K562 (cell line): Measurements from ENCODE around the gene OR52A5. TPM values are rescaled to one million over a fixed set of nuclear protein-coding genes. Genes with fewer than 3 reads are reported as not detected.

Source experiments
- ATAC-seq: fragments of 200-7000 bp; cut with Tn5 transposase; 3 replicates; pipeline ENCODE4 v1.9.1; 2020; ENCODE audit warnings: moderate library complexity
- BruUV-seq: library from RNA; stranded (reverse); fragments of 400-500 nt; replicated peaks from 2 replicates; lab custom pipeline; 2021; lab: Mats Ljungman, UMichigan
- CTCF ChIA-PET: fragments of 300-600 bp; formaldehyde crosslinking; extraction: SDS; loops from one replicate; lab custom pipeline; 2021; ENCODE audit warnings: low intra/inter-chr PET ratio; lab: Yijun Ruan, JAX
- POLR2A ChIA-PET: fragments of 300-600, 350-650 bp; sonication (Branson Sonifier 250); formaldehyde crosslinking; extraction: SDS; loops from one replicate; lab custom pipeline; 2021; ENCODE audit warnings: antibody characterized with exemption, inconsistent platforms; lab: Yijun Ruan, JAX
- DNase-seq, 4 experiments: peaks; one replicate each; pipeline versions ENCODE4 v3.0.0 to v3.0.0-alpha.2; 2011 to 2018; ENCODE audit warnings: low spot score in 3 of 4, mixed read lengths in 3 of 4; ENCODE audit errors: extremely low read depth in 1 of 4
- FAIRE-seq: peaks from 2 replicates; lab custom pipeline; 2011; peaks lifted over from hg19 to GRCh38; lab: Jason Lieb, UNC
- H2AFZ ChIP-seq: 2 replicates; pipeline ENCODE4 v1.6.0; 2011; ENCODE audit warnings: low read depth, low read length, control low read depth, inconsistent platforms
- H3K27ac ChIP-seq: fragments of 200-600 bp; 3 replicates; pipeline ENCODE4 v1.8.0; 2011; ENCODE audit warnings: low read depth, mild to moderate bottlenecking, control low read depth, inconsistent platforms, low read length, moderate library complexity, mixed read lengths; ENCODE audit errors: extremely low read depth
- H3K27me3 ChIP-seq, 2 experiments: fragments of 300-600 bp in 1 of 2; 2 replicates in 1 of 2; 3 replicates in 1 of 2; pipeline versions ENCODE4 v1.6.0 to v1.8.0; 2011; ENCODE audit warnings: inconsistent platforms in 2 of 2, low read length in 2 of 2, mild to moderate bottlenecking in 1 of 2, mixed read lengths in 1 of 2, moderate library complexity in 1 of 2; ENCODE audit not compliant: control insufficient read depth in 2 of 2, insufficient read depth in 2 of 2
- H3K36me3 ChIP-seq: fragments of 300-600 bp; 3 replicates; pipeline ENCODE4 v1.8.0; 2011; ENCODE audit warnings: mild to moderate bottlenecking, low read length, inconsistent platforms; ENCODE audit not compliant: control insufficient read depth, insufficient read depth
- H3K4me1 ChIP-seq, 2 experiments: fragments of 200-600 bp in 1 of 2; replicated peaks in 1 of 2; 2 replicates in 1 of 2; 3 replicates in 1 of 2; pipeline versions ENCODE4 v1.5.1 to v1.8.0; 2011; ENCODE audit warnings: inconsistent platforms in 2 of 2, low read length in 2 of 2, mild to moderate bottlenecking in 1 of 2, mixed read lengths in 1 of 2, moderate library complexity in 1 of 2; ENCODE audit not compliant: control insufficient read depth in 2 of 2, insufficient read depth in 2 of 2
- H3K4me2 ChIP-seq: 2 replicates; pipeline ENCODE4 v1.6.1; 2011; ENCODE audit warnings: low read length, control low read depth, inconsistent platforms, mixed read lengths; ENCODE audit not compliant: insufficient read depth
- H3K4me3 ChIP-seq: fragments of 200-600 bp; sonication (generic), shearing (Covaris generic); 2 replicates; pipeline ENCODE4 v1.5.1; 2016; ENCODE audit warnings: control low read depth, inconsistent platforms
- H3K79me2 ChIP-seq: fragments of 200-600 bp; 3 replicates; pipeline ENCODE4 v1.8.0; 2011; ENCODE audit warnings: low read length, inconsistent platforms; ENCODE audit not compliant: control insufficient read depth, insufficient read depth
- H3K9ac ChIP-seq, 2 experiments: 2 replicates each; pipeline versions ENCODE4 v1.6.0 to v1.6.1; 2011; ENCODE audit warnings: low read depth in 2 of 2, low read length in 2 of 2, control low read depth in 1 of 2, inconsistent platforms in 1 of 2, mild to moderate bottlenecking in 1 of 2, mixed read lengths in 1 of 2; ENCODE audit not compliant: insufficient read depth in 1 of 2
- H3K9me1 ChIP-seq: one replicate; pipeline ENCODE4 v1.6.0; 2011; ENCODE audit warnings: inconsistent platforms, mild to moderate bottlenecking, low read length, moderate library complexity; ENCODE audit not compliant: control insufficient read depth, insufficient read depth
- H3K9me3 ChIP-seq: replicated peaks from 2 replicates; pipeline ENCODE4 v1.5.1; 2011; ENCODE audit warnings: low read depth, low read length, inconsistent platforms; ENCODE audit not compliant: control insufficient read depth, insufficient read depth
- H4K20me1 ChIP-seq: replicated peaks from 2 replicates; pipeline ENCODE4 v1.6.1; 2011; ENCODE audit warnings: low read length, inconsistent platforms, mixed read lengths; ENCODE audit not compliant: control insufficient read depth, insufficient read depth
- BCL6 ChIP-seq: fragments of 250-450 bp; sonication (Bioruptor Pico); IDR thresholded peaks from 2 replicates; pipeline ENCODE4 v1.4.0; 2020
- C11orf30 ChIP-seq: fragments of 450-650 bp; IDR thresholded peaks from 2 replicates; pipeline ENCODE4 v1.6.1; 2016; ENCODE audit warnings: low read depth, mild to moderate bottlenecking
- FOXJ3 ChIP-seq: sonication (generic); formaldehyde crosslinking; IDR thresholded peaks from 2 replicates; pipeline ENCODE4 v1.4.0; 2020; ENCODE audit warnings: mild to moderate bottlenecking, missing genetic modification reagents
- MAFF ChIP-seq: IDR thresholded peaks from 2 replicates; pipeline ENCODE4 v1.6.1; 2012; ENCODE audit warnings: low read length, improper control_type of control experiment
- MAFG ChIP-seq: fragments of 450-650 bp; conservative IDR thresholded peaks from 2 replicates; pipeline ENCODE4 v1.6.1; 2016; ENCODE audit warnings: missing genetic modification characterization, missing compliant biosample characterization
- MAFK ChIP-seq: IDR thresholded peaks from 2 replicates; pipeline ENCODE4 v1.6.1; 2011; ENCODE audit warnings: low read length, improper control_type of control experiment
- MCM3 ChIP-seq: fragments of 450-650 bp; IDR thresholded peaks from 2 replicates; pipeline ENCODE4 v1.6.1; 2016
- MXI1 ChIP-seq: IDR thresholded peaks from 2 replicates; pipeline ENCODE4 v1.6.1; 2011; ENCODE audit warnings: low read depth, mild to moderate bottlenecking, improper control_type of control experiment, low read length
- SRF ChIP-seq, 2 experiments: fragments of 250-450, 450-650 bp in 1 of 2; sonication (Bioruptor Pico) in 1 of 2; sonication (generic) in 1 of 2; formaldehyde crosslinking; IDR thresholded peaks; 2 replicates each; pipeline versions ENCODE4 v1.5.0 to v1.5.1; 2020 to 2022; ENCODE audit warnings: mild to moderate bottlenecking in 1 of 2, missing genetic modification reagents in 1 of 2
- TFAP4 ChIP-seq: sonication (generic); formaldehyde crosslinking; IDR thresholded peaks from 2 replicates; pipeline ENCODE4 v1.8.0; 2022; ENCODE audit warnings: missing genetic modification reagents, mild to moderate bottlenecking, moderate library complexity, borderline replicate concordance
- ZFX ChIP-seq: sonication (generic); formaldehyde crosslinking; IDR thresholded peaks from 2 replicates; pipeline ENCODE4 v1.8.0; 2022; ENCODE audit warnings: mild to moderate bottlenecking, missing genetic modification reagents, moderate library complexity
- ZNF253 ChIP-seq: fragments of 250-450 bp; sonication (Bioruptor Pico); conservative IDR thresholded peaks from 2 replicates; pipeline ENCODE4 v1.6.1; 2021; ENCODE audit warnings: mild to moderate bottlenecking
- ZNF316 ChIP-seq: fragments of 450-650 bp; IDR thresholded peaks from 2 replicates; pipeline ENCODE4 v1.6.1; 2016
- in situ Hi-C: fragments of 300-500 bp; cut with MboI; formaldehyde crosslinking; loops from 4 replicates; pipeline ENCODE4 v1.15.0; 2018; ENCODE audit warnings: inconsistent platforms, mixed read lengths
- intact Hi-C: fragments of 100-400 bp; cut with micrococcal nuclease; formaldehyde crosslinking; loops from 2 replicates; pipeline ENCODE4 v1.14.2; 2022
- polyA plus RNA-seq, 8 experiments: library from polyadenylated mRNA; depleted of rRNA in 4 of 8; stranded (reverse) in 5 of 8; unstranded in 3 of 8; fragments of >200 nt; fragmentation: Nextera tagmentation in 2 of 8; fragmentation: Illumina TruSeq in 1 of 8; extraction: Ambion mirVana in 2 of 8; extraction: Trizol in 1 of 8; gene quantifications; 2 replicates each; pipeline versions ENCODE4 v1.2.1 to v1.2.3, GENCODE V29; 2011 to 2014; ENCODE audit warnings: inconsistent platforms in 1 of 8, missing spikeins in 1 of 8
- total RNA-seq, 7 experiments: library from RNA; depleted of rRNA in 6 of 7; stranded (reverse); fragments of >200 nt in 6 of 7; fragmentation: Illumina TruSeq in 2 of 7; extraction: Trizol in 2 of 7; gene quantifications; 2 replicates each; pipeline versions ENCODE4 v1.2.1 to v1.2.3, GENCODE V29; 2011 to 2021; ENCODE audit warnings: low replicate concordance in 1 of 7

Gene OR52A5
- total and polyA plus RNA-seq, 9 of the 15 experiments (the other 6 are each of a cell fraction or from before 2014, with no cell fraction given), result 0.04 to 1.1 (median 0.94) TPM; not detected in 6

- Histone ChIP-seq H3K9me1 (no peaks in the 10 kb centered on the region), H3K9me3 (no peaks in the 10 kb centered on the region), H3K27me3 (no peaks in the 10 kb centered on the region), H3K36me3 (no peaks in the 10 kb centered on the region), H3K79me2 (no peaks in the 10 kb centered on the region), H3K4me1 (peaks cover 0 to 4% of the 10 kb centered on the region in 2 experiments; a peak in 1 of 5 replicates), H3K4me3 (no peak overlapping the region), H3K9ac (no peak overlapping the region), H4K20me1 (no peaks in the 10 kb centered on the region), H3K27ac (no peak overlapping the region), H2AFZ (no peak overlapping the region), H3K4me2 (no peak overlapping the region)
- intact Hi-C loops, result no loop called here
- POLR2A ChIA-PET, result no interaction called here
- CTCF ChIA-PET, result no interaction called here
- DNase-seq (no peak), FAIRE-seq (no peak), ATAC-seq (no peak)
- in situ Hi-C loops, result no loop called here
- BruUV-seq, result no TSS peak
- no peak for TF ChIP-seq ZFX (CRISPR knock-in tag)
- no peak for TF ChIP-seq MXI1
- TF ChIP-seq TFAP4 (CRISPR knock-in tag), result no peak
- TF ChIP-seq MAFF, result peak; percentile 72
- TF ChIP-seq MCM3, result no peak
- no peak for TF ChIP-seq FOXJ3 (CRISPR knock-in tag)
- TF ChIP-seq MAFG (tag), result peak; percentile 70; the same call in 1 of the 2 replicates
- peak; percentile 93 for TF ChIP-seq ZNF316
- TF ChIP-seq BCL6 (CRISPR knock-in tag), result no peak
- no peak for TF ChIP-seq ZNF253 (CRISPR knock-in tag)
- TF ChIP-seq MAFK, result peak; percentile 61; the same call in 1 of the 2 replicates
- TF ChIP-seq C11orf30, result peak; percentile 83
- TF ChIP-seq SRF (CRISPR knock-in tag; IDR thresholded peaks at IDR 0.05), result no peak
These were observed 54.6 kb downstream of the OR52A5 start for GRCh38 chr11:5083602-5084001.
